Measurements from ENCODE around the gene LRBA.

LRBA gene

GRCh38 chr4:150641612-150642011, 373.5 kb downstream of the LRBA start:
- no peak for DNase-seq

- no peak for DNase-seq
Measured at GRCh38 chr4:150632639-150633038, 382.4 kb downstream of the LRBA start.

DNA sequence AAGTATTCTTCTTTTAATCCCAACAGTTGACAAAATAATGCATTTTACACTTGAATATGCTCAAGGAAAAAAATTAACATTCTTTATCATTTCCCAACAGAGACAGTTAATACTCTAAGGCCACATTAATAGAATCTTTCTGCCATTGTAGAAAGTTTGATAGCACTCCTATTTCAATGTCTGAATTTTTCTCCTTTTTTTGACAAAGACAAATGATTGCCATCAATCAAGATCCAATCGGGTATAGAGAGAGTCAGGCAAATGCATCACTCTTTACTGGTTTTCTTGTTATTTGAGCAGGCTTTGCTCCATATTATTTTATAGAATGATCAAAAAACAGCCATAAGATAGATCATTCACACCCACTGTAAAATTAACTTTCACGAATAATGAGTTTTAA, 387.0 kb downstream of the LRBA start:
- DNase-seq = no peak

DNA sequence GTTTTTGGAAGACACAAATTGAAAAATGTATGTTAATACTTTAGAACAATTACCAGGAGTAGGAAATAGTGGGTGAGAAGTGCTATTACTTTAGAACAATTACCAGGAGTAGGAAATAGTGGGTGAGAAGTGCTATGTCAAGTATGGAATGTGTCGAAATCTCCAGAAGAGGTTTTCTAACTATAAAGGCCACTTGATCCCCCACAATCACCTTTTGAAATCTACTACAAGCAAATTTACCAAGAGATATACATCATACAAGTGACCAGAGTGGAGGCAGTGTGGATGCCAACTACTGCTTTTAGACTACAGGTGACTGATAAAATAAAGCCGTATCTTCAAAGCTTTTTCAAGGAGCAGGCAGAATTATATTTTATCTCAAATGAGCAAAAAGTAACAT, 390.1 kb downstream of the LRBA start:
- no peak for DNase-seq

GRCh38 chr4:150624055-150624454, 391.0 kb downstream of the LRBA start:
- DNase-seq = no peak

GRCh38 chr4:150619042-150619441, 396.0 kb downstream of the LRBA start:
- no peak for DNase-seq

DNA sequence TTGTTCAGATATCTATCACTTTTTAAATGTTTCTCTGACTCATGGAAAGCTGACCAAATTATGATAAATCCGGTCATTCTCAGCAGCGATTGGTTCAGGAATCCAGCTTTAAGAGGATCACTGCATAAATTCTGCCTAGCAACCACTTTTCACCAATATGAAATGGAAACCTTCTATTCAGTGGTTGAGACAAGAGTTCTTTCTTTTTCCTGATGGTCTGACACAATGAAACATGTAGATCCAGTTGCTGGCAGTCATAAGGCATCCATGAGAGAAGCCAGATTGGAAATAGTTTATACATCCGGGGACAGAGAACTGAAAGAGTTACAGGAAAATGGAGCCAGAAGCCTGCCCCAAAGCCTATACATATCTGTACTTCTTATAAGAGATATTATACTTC, 406.0 kb downstream of the LRBA start:
- no peak for DNase-seq

DNA sequence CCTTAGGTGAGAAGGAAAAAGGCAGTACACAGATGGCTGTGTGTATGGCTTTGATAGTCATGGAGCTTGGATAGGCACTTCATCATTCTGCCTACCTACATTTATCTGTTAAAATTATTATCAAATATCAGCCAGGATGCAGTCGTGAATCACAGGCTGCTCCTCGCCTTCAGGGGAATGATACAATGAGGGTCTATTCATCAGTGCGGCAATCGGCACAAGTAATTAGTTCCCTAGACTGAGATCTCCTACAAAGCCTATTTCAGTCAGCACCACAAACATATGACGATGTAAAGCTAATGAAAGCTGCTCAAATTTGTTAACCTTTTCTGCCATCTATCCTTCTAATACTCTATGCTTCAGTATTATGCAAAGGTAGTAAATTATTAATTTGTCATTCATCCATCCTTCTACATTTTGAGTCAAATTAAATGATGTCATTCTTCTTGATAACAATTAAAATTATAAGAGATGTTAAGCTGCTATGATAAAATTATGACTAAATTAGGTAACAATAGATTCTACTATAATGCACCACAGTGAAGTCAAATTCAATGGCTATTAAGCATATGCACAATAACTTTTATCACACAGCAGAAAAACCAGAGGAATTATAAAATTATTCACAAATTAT, 414.2 kb downstream of the LRBA start:
- no peak for DNase-seq

DNA sequence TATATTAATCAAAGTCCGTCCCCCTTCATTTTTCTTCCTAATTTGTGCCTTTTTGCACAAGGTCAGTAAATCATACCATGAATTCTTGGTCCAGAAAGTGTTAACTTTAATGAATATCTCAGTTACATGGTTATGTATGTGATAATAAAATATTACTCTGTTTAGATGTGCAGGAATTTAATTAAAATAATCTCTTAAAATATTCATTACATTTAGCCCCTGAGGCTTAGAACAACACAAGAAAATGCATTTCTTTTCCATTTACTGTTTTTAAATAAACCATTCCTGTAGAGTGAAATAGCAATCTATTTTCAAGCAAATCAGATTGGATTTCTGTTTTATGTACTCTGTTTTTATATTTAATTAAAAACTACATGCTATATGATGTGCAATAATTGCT, 415.5 kb downstream of the LRBA start:
- DNase-seq = no peak

GRCh38 chr4:150598909-150599308, 416.2 kb downstream of the LRBA start:
- DNase-seq = no peak

- no peak for DNase-seq
Measured at GRCh38 chr4:150593996-150594395, 421.1 kb downstream of the LRBA start.

DNA sequence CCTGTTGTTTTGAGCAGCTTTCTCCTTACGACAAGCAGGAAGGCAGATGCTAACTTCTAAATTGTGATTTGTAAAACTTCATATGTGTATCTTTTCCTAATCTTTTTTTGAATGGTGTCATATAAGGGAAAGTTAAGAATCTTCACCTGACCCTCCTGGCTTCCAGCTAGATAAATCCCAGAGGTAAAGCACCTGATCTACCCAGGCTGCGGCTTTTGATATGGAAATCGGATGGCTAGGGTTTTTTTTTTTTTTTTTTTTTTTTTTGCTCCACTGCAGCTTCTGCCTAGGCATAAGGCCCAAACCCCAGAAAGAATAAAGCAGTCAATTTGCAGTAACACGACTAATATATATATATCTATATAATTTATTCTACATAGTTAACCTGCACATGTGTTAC, 423.2 kb downstream of the LRBA start:
- no peak for DNase-seq

DNA sequence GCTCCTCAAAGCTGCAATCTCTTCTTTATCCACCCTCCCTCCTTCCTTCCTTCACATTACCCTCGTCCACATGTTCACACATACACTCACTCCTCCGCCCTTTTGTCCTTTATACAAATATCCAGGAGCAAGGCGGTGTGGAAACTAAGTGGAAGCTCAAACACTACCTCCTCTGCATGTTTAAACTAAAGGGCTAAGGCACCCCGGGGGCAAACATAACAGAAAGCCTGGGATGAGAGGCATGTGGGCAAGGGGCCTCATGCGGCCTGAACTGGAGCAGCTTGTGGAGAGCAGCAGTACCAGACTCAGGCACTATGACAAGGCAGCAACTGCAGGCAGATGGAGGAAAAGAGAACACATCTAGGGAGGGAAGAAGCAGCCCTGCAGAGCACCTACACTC, 423.7 kb downstream of the LRBA start:
- DNase-seq = peak; percentile 32

DNA sequence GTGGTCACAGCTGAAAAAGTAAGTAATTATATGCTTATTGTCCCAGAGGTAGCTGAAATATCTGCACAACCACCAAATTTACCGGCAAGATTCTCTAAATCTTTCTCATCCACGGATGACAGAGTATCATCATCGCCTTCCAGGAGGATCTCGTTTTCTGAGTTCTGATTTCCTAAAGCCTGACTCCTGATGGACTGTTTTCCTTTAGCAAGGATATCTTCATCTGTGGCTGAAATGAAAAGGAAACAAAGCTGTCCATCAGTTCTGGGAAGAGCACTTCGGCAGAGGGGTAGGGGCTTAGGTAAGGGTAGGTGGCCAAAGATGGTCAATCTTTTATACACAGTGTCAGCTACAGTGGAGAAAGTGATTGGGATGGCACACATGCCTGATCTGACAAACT, 424.5 kb downstream of the LRBA start:
- DNase-seq = no peak

- no peak for DNase-seq
Measured at GRCh38 chr4:150589157-150589556, 425.9 kb downstream of the LRBA start.

DNA sequence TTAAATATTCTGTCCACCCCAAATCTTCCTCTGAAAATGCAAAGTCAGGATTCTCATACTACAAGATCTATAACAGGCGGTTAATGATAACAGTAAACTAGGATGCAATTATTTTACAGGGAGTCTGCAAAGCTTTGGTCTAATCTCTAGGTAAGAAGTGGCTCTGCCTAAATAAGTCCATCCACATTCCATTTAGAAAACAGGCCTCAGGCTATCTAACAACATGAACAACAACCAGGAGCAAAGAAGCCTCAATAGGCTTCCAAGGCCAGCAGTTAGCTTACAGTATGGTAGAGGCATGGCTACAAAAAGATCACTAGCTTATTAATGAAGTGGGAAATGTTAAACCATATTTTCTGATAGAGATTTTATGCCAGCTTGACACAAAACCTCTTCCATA, 426.8 kb downstream of the LRBA start:
- no peak for DNase-seq

GRCh38 chr4:150586162-150586810, 428.8 kb downstream of the LRBA start:
- no peak for DNase-seq

DNA sequence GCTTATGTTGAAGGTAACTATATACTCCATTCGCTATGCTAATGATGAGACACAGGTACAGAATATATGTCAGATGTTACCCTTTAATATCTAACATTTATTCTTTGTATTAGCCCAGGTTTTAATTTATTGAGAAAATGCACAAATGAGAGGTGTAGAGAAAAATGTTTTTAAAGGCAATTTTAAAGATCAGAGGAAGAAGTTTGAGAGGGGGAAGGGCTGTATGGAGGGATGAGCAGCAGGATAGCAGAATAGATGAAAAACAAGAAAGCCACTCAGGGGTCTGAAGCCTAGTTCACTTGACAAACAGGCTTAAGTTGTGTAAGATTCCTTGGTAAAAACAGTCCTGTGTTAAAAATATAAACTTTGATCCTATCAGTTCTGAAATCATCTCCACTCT, 429.5 kb downstream of the LRBA start:
- DNase-seq = no peak

DNA sequence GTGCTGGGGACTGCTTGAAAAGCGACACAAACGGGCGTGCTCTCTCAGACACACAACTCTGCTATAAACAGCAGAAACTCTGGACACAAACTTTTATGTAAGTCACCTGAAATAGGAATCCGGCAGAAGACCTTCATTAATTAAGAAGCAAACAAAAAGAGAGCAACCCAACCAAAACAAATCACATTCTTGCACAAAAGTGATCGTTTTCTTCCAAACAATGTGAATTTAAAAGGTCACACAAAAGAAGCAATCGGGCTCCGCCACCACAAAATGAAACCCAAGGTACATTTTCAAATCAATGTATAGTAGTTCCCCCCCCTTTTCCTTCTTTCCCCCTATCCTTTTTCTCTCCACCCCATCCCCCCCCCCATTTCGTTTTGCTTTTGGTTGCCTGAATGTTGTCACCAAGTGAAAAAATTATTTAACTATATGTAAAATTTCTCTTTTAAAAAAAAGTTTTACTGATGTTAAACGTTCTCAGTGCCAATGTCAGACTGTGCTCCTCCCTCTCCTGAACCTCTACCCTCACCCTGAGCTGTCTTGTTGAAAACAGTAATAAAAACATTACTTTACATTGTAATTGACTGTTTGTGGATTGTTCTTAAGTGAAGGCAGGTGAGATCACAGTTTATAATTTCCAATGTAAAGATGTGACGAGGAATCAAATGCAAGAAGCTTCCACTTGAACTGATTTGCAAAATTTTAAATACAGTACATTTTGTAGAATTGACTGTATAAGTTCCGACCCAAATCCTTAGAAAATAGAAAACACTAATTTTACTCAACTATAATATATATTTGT, 430.8 kb downstream of the LRBA start:
- no peak for DNase-seq

GRCh38 chr4:150583287-150584110, 431.6 kb downstream of the LRBA start:
- peak; percentile 74 for DNase-seq

DNA sequence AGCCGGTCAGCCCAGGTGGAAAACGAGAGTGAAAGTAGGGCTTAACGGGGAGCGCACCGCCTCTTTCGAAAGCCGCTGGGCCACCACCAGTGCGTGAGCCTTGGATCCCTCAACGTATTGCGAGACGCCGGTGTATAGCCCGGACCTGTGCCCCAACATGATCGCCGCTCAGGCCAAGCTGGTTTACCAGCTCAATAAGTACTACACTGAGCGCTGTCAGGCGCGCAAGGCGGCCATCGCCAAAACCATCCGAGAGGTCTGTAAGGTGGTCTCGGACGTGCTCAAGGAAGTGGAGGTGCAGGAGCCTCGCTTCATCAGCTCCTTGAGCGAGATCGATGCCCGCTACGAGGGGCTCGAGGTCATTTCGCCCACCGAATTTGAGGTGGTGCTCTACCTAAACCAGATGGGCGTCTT, 432.2 kb downstream of the LRBA start:
- peak; percentile 56 for DNase-seq

DNA sequence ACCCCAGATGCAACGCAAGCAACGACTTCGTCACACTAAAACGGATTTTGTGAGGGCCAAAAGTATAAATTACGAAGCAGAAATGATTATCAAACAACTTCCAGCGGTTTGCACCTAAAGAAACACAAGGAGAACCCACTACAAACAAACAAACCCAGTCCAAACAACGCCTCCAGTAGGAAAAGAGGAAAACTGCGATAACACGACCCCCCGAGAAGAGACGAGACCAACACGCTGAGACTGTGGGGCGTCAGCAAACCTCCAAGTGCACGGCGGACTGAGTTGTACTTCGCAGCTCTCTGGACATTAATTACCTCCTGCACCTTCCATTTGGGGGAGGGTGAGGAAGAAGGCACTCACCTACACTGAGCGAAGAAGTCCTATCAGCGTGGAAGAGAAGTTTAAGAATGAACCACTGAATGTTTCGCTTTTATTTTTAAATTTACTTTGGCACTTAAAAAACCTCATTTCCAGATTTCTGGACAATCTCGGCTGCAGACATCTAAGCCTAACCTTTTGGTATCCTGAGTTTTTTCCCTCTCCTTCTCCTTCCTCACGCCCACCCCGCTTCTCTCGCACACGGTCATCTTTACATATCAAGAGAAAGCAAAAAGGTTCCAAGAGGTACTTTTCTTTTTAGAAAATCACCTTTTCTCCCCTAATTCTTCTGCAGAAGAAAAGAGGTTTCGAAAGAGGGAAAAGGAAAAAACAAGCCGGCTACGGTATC, 432.8 kb downstream of the LRBA start, which contains the start of gene MAB21L2:
Gene MAB21L2, plus strand, starts transcription at position 6 of the 727 bp plus-strand sequence. CDS start 879 bp downstream, outside the sequence.
- DNase-seq = peak; percentile 50
